Activated gamma-delta T cell treated with Interleukin-2 at 50 U/mL for 16 hours (primary cell): ENCODE results near the gene TMEM243.
"Not testable (repeated sequence)": the region's sequence is repeated elsewhere in the genome, so short reads cannot be mapped to it uniquely, and the experiment has no call there.

Experiments
- DNase-seq: peaks from one replicate; pipeline ENCODE4 v3.0.0-alpha.2; 2020

The TMEM243 gene

DNA sequence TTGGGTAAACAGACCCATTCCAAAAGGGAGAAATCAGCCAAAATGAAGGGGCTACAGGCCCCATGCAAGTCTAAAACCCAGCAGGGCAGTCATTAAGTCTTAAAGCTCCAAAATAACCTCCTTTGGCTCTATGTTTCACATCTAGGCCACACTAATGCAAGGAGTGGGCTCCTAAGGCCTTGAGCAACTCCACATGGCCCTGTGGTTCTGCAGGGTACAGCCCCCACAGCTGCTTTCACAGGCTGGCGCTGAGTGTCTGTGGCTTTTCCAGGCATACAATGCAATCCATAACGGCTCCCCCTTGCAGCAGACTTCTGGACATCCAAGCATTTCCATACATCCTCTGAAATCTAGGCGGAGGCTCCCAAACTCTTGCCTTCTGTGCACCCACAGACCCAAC, 9.0 kb downstream of the TMEM243 start:
- DNase-seq = no peak

DNA sequence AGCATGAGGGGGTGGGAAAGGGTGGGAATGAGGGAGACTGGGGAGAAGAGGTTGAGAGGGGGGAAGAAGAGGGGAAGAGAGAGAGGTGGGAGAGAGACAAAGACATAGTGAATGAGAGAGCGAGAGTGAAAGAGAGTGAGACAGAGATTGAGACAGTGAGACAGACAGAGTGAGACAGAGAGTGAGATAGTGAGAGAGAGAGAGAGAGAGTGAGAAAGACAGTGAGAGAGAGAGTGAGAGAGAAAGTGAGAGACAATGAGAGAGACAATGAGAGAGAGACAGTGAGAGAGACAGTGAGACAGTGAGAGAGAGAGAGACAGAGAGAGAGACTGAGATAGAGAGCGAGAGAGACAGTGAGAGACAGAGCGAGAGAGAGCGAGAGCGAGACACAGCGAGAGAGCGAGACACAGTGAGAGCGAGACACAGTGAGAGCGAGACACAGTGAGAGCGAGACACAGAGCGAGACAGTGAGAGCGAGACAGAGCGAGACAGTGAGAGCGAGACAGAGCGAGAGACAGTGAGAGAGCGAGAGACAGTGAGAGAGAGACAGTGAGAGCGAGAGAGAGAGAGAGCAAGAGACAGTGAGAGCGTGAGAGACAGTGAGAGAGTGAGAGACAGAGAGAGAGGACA, 10.1 kb downstream of the TMEM243 start:
- DNase-seq = no peak

DNA sequence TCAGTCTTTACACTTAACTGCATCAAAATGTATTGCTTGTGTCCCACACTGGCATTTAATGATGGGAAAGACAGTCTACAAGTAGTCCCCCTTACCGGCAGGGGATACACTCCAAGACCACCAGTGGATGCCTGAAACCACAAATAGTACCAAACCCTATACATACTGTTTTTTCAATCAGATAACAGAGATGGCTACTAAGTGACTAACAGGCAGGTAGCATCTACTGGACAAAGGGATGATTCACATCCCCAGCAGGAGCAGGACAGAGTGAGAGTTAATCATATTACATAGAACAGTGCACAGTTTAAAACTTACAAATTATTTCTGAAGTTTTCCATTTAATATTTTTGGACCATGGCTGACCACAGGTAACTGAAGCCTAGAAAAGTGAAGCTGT, 13.2 kb downstream of the TMEM243 start:
- DNase-seq = no peak

DNA sequence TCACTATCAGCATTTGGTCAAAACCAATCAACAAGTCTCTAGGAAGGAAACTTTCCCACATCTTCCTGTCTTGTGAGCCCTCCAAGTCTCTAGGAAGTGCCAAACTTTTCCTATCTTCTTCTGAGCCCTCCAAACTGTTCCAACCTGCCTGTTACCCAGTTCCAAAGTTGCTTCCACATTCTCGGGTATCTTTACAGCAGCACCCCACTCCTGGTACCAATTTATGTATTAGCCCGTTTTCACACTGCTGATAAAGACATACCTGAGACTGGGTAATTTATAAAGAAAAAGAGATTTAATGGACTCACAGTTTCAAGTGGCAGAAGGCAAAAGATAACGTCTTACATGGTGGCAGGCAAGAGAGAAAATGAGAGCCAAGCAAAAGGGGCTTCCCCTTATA, 13.8 kb downstream of the TMEM243 start:
- not testable (repeated sequence) for DNase-seq

DNA sequence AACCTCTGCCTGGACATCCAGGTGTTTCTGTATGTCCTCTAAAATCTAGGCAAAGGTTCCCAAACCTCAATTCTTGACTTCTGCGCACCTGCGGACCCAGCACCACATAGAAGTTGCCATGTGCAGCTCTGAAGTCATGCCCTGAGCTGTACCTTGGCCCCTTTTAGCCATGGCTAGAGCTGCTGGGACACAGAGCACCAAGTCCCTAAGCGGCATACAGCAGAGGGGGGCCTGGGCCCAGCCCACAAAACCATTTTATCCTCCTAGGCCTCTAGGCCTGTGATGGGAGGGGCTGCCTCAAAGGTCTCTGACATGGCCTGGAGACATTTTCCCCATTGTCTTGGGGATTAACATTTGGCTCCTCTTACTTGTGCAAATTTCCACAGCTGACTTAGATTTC, 14.6 kb downstream of the TMEM243 start:
- DNase-seq = no peak

DNA sequence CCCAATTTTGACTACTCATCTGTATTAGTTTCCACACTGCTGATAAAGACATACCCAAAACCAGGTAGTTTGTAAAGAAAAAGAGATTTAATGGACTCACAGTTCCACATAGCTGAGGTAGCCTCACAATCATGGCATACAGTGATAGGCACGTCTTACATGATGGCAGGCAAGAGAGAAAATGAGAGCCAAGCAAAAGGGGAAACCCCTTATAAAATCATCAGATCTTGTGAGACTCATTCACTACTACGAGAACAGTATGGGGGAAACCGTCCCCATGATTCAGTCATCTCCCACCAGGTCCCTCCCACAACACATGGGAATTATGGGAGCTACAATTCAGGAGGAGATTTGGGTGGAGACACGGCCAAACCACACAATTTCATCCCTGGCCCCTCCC, 15.6 kb downstream of the TMEM243 start:
- not testable (repeated sequence) for DNase-seq

DNA sequence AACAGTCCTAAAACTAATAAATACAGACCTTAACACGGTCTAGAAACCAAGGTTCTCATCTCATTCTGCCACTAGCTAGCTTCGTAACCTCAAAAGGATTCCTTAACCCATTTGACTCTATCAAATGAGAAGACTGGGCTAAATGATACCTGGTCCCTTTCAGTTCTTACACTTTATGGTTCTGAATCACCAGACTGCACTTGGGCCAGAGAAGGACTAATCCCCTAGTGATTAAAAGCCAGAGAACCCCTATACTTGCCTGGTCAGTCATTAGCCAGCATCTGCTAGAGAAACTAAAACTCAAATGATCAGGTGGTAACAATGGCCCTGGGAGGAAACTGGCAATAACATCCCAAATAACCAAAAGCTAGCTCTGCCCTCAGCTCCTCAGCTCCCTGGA, 16.8 kb downstream of the TMEM243 start:
- no peak for DNase-seq

DNA sequence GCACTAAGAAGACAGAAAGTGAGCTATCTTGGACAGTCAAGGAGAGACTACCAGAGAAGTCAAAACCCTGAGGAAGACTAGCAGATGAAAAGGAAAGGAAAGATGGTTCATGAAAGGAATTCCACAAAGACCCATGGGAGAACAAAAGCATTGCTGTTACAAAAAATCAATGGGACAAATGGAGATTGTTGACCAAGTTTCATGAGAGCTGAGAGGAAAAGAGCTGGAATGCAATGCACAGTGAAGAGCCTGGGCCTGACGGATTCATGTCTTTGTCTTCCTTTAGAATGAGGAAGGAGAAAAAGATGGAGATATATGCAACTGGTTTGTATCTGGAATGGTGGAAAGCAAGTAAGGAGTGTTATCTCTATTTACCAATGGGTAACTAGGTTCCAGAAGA, 17.3 kb downstream of the TMEM243 start:
- no peak for DNase-seq

DNA sequence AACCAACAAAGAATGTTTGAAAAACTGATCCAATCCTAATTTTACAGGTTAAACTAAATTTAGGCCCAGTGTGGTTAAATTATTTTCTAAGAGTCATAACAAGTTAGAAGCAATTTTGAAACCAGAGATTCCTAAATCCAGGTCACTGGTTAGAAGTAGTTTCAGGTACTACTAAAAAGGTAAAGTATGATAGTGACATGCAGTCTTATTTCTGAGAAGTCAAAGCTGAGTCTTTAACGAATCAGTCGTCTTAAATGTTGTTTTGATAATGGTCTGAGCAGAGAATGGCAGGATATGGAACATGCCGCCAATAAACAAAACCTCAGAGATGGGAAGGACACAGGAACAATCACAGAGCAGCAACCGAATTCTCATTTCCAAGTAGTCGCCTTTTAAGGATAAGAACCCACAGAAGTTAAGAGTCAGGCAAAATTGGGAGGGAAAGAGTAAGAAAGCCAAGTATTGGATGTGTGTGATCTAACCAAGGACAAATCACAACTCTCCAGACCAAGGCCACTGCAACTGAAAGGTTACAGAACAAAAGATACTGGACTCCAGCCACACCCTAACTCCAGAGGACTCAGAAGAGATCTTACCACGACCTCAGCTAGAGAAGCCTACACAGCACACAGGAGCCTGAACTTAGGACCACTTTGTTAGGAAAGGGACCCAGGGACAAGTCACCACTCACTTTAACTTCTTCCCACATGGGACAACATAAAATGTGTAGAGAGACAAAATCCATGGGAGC, 19.7 kb downstream of the TMEM243 start:
- no peak for DNase-seq

DNA sequence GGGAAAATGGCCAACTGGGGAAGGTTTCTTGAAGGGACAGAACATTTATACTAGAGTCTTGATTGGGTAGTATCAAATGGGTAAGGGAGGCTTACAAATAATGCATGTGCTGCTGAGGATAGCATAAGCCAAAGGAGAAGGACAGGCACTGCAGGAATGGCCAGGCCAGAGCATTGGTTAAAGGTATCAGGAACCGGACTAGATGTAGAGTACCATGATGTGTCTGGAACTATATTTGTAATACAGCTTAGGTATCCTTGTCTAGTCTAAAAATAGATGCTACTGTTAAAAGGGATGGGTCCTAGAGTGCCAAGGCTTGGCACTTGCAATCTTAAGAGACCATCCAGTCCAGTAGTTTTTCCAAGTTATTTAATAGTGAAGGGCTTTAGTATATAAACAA, 20.3 kb downstream of the TMEM243 start:
- no peak for DNase-seq

DNA sequence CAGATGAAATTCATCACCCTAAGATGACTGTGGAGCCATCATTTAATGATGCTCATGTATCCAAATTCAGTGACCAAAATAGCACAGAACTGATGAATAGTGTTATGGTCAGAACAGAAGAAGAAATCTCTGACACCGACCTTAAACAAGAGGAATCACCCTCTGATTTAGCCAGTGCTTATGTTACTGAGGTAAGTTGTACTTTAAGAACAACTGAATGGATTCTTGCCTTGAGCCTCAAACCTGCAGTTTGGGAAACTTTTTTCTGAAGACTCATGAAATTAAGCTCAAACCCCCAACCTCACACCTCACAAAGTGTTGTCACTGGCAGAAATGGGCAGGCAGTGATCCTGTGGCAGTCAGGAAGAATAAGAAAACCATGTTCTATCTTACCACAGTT, 25.6 kb downstream of the TMEM243 start:
- no peak for DNase-seq

DNA sequence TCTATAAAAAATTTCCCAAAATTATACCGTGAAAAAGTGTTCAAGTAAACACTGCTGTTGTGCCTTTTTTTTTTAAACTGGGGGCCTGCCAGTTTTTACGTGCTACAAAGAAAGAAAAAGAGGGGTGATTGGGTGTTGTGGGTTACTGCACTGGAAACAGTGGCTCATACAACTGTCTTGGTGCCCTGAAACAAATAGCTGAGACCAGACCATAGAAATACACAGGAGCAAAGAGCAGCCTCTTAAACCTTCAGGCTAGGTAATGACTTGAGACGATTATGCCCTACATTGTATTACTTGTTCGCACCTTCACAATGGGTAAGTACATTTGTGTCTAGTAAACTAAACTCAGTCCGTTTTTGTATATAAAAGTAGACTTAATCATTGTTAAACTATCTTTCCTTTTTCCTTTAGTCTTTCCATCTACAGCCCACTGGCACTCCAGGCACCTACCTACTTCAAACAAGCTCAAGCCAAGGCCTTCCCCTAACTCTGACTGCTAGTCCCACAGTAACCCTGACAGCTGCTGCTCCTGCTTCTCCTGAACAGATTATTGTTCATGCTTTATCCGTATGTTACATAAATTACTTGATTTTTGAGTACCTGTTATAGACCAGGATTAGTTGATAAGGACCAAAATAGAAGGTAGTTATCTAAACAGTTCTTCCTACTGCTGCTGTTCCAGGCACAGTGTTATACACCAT, 26.6 kb downstream of the TMEM243 start:
- no peak for DNase-seq

DNA sequence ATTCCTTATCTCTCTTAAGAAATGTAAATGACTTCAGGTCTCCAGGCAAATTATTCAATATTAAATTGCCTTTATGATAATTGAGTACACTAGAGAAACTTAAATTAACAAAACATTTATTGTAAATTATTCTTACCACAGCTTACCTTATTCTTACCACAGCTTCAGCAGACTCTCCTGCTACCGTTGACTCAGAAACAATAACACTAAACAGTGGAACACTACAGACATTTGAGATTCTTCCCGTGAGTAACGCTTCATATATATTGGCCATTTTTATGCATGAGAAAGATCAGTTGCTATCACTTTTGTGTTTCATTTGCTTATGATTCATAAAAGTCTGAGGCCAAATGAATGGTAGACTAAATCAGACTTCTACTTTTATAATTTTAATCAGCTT, 28.7 kb downstream of the TMEM243 start:
- DNase-seq = no peak

DNA sequence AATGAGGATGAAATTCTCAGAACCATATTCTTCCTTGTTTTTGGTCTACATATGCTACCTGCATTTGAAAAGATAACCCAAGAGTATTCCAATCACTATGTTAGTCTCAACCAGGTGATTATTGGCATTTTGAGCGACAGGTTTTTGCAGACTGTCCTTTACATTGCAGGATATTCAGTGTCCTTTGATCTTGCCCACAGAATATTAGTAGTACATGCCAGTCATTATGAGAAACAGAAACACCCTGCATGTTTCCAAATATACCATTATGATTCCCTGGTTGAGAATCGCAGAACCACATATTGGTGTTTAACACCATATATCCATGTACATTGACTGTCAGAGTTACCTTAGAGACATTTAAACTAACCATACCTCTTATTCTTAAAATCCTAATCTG, 30.6 kb downstream of the TMEM243 start:
- no peak for DNase-seq

DNA sequence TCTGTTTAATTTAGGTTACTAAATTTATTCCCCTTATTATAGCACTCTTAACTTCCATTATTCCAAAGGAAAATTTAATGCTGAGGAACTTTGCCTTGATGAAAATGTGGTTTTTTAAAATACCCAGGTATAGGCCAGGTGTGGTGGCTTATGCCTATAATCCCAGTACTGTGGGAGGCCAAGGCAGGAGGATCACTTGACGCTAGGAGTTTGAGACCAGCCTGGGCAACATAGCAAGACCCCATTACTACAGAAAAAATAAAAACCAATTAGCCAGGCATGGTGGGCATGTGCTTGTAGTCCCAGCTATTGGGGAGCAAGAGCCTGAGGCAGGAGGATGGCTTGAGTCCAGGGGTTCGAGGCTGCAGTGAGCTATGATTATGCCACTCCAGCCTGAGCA, 32.4 kb downstream of the TMEM243 start:
- DNase-seq = no peak

DNA sequence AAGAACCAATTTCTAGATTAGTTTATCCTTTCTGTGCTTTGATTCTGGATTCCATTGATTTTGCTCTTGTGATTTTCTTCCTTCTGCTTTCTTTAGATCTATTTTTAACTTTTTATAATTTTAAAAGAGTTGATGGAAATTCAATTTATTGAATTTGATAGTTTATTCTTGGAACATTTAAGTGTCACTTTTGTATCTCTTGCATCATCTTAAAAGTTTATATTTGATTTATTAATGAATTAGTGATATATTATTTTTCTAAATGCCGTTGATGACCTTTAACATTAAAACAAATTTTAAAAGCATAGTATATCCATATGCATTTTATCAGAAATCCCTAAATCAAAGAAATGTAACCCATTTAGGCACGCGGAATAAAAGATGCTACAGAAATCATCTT, 40.4 kb downstream of the TMEM243 start:
- DNase-seq = no peak

DNA sequence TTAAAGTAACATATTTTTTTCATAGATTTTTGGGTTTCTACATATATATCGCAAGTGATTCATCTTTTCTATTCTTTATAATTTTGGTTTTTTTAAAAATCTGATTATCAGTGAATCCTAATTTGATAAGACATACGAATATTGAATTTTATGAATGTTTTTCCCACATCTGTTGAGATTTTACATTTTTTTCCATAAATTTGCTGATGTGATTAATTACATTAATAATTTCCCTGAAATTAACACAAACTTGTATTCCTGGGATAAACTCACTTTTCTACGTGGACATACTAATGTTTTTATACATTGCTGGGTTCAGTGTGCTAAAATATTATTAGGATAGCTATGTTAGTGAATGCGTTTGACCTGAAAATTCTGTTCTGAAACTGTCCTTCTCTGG, 41.2 kb downstream of the TMEM243 start:
- no peak for DNase-seq

DNA sequence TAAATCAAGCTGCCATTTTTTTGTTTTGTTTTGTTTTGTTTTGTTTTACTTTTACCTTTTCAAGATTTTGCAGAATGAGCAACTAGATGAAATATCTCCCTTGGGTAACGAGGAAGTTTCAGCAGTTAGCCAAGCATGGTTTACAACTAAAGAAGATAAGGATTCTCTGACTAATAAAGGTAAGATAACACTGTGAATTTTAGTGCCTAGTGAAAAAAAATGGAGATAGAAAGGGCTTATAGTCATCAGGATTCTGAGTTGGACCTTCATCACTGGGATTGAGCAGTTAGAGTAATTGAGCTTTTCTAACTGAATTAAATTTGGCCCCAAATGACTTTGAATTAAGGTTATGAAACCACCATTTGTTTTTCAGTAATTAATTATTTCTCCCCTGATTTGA, 46.1 kb downstream of the TMEM243 start:
- DNase-seq = no peak

DNA sequence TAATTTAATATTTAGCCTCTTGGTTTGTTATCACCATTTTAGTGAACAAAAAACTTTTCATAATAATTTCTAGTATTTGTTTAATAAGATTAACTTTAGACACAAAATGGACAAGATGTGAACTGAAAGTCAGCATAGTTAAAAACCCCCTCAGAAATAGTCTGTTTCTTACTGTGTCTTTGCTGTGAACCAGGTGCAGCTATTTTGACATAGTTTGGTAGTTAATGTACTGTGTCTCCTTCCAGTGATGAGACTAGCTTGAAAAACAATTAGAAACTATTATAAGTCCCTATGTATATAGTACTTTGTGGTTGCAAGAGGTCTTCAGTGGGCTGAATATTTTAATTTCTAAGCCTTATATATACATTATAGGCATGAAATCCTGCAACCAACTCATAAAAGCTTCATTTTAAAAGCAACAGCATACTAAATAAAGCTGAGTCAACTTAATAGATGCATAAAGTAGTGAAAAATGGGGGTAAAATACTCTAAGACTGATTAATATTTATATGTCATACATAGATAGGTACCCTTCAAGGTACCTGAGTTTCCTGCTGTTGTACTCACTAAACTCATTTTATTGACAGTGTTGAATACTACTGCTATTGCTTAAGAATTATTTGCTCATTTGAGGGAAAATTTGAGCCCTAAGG, 48.1 kb downstream of the TMEM243 start:
- DNase-seq = no peak

DNA sequence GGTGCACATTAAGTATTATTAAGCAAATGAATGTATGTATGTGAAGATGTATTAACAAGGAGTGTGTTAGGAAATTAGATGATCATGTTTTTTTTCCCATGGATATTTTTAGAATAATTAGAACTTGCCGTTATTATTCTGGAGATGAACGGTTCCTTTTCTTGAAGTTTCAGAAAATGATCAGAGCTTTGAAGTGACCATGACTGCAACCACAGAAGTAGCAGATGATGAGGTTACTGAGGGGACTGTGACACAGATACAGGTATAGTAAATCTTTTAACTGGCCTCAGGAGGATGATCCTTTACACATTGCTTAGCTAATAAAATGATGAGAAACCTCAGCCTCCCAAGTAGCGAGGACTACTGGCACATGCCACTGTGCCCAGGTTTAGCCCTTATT, 48.7 kb downstream of the TMEM243 start:
- DNase-seq = no peak

DNA sequence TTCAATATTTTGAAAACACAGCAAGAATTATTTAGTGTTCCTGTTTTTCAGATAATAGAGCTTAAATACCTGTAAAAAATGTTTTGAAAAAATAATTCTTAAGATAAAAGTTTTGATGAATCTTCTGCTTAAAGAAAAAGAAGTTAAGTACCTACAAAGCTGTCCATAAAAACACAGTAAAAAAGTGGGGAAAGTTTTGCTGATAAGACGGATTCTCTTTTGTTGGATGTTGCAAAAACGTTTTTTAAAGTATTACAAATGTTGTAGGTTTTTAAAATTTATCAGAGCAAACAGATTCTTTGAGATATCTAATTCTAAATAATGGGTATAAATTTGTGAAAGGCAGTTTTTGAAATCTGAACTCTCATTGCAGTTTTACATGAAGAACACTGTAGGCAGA, 55.1 kb downstream of the TMEM243 start:
- no peak for DNase-seq

DNA sequence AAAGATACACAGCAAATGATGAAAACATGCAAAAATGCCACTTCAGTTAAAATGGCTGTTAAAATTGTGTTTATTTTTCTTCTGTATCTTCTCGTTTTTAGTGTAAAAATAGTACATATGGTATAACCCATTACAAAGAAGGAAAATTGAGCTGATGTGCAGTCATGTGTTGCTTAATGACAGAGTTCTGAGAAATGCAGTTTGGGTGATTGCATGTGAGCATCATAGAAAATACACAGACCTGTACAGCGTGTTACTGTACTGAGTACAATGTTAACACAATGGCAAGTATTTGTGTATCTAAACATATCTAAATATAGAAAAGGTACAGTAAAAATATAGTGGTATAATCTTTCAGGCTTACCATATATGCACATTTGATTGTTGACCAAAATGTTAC, 60.0 kb downstream of the TMEM243 start:
- DNase-seq = no peak

DNA sequence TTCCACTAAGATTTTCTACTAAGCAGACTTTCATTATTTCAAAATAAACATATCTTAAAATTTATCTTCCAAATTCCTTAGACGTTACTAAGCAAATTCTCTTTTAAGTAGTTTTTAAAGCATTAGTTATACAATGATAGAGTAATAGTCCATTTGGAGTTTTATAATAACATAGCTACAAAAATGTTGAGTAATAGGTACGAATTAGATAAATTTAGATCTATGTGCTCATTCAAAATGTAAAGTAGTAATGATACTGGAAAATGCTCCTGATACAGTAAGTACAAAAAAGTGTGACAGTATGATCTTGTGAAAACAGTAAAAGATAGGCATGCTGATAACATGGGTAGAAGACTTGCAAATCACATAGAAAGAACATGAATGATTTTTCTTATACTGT, 62.8 kb downstream of the TMEM243 start:
- no peak for DNase-seq

DNA sequence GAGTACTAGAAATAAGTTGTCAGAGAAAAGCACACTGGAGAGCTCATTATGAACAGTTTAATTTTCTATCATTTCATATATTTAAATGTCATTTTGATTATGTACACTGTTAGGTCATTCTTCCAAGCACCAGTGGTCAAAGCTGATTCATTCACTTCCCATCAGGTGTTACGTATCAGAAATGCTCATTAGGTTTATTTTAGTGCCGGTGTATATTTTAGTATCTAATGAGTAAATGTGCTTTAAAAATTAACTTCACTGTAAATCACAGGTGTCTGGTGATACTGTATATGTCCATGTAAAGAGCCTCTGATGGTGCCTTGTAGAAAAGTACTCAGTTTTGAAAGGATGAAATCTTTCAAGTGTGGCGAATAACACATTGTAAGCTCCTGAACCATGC, 63.7 kb downstream of the TMEM243 start:
- DNase-seq = no peak
